MCF 10A (cell line): Measurements from ENCODE around the gene SHISA8. TPM values are rescaled to one million over a fixed set of nuclear protein-coding genes. Genes with fewer than 3 reads are reported as not detected.

ENCODE experiments used
- BruUV-seq: library from RNA; stranded (reverse); fragments of 400-500 nt; replicated peaks from 2 replicates; lab custom pipeline; 2021; lab: Mats Ljungman, UMichigan
- CTCF ChIA-PET: fragments of 300-600 bp; sonication (Branson Sonifier 250); formaldehyde crosslinking; extraction: SDS; loops from one replicate; lab custom pipeline; 2021; ENCODE audit warnings: antibody characterized with exemption, inconsistent platforms; lab: Yijun Ruan, JAX
- POLR2A ChIA-PET: fragments of 300-600, 350-650 bp; sonication (Branson Sonifier 250); formaldehyde crosslinking; extraction: SDS; loops from one replicate; lab custom pipeline; 2020; ENCODE audit warnings: antibody characterized with exemption, inconsistent platforms; lab: Yijun Ruan, JAX
- DNase-seq: peaks from one replicate; pipeline ENCODE4 v3.0.0-alpha.2; 2018; ENCODE audit not compliant: unreplicated experiment
- H3K27ac Mint-ChIP-seq: one replicate; pipeline ENCODE4 v1.8.0; 2022; ENCODE audit warnings: mild to moderate bottlenecking, low read depth, mixed read lengths; ENCODE audit not compliant: unreplicated experiment
- H3K27me3 Mint-ChIP-seq: one replicate; pipeline ENCODE4 v1.8.0; 2022; ENCODE audit warnings: mixed read lengths; ENCODE audit not compliant: insufficient read depth, unreplicated experiment
- H3K36me3 Mint-ChIP-seq: one replicate; pipeline ENCODE4 v1.8.0; 2022; ENCODE audit warnings: mild to moderate bottlenecking, moderate library complexity, mixed read lengths; ENCODE audit not compliant: insufficient read depth, unreplicated experiment
- H3K4me1 Mint-ChIP-seq: one replicate; pipeline ENCODE4 v1.8.0; 2022; ENCODE audit warnings: mixed read lengths; ENCODE audit not compliant: insufficient read depth, unreplicated experiment
- H3K4me3 Mint-ChIP-seq: one replicate; pipeline ENCODE4 v1.8.0; 2022; ENCODE audit warnings: mild to moderate bottlenecking, moderate library complexity, mixed read lengths; ENCODE audit not compliant: unreplicated experiment
- H3K9me3 Mint-ChIP-seq: one replicate; pipeline ENCODE4 v1.8.0; 2022; ENCODE audit warnings: mixed read lengths; ENCODE audit not compliant: unreplicated experiment
- CTCF ChIP-seq: fragments of 200-600 bp; IDR thresholded peaks from one replicate; pipeline ENCODE4 v1.8.0; 2022; ENCODE audit warnings: antibody characterized with exemption, mild to moderate bottlenecking; ENCODE audit not compliant: unreplicated experiment
- intact Hi-C: fragments of 100-400 bp; cut with micrococcal nuclease; formaldehyde crosslinking; loops from 2 replicates; pipeline ENCODE4 v1.14.1; 2022
- total RNA-seq: library from RNA; stranded (reverse); gene quantifications from 2 replicates; pipeline ENCODE4 v1.2.3, GENCODE V29; 2022

The SHISA8 gene
- total RNA-seq, 1 experiment from 2014 or later, result not detected

DNA sequence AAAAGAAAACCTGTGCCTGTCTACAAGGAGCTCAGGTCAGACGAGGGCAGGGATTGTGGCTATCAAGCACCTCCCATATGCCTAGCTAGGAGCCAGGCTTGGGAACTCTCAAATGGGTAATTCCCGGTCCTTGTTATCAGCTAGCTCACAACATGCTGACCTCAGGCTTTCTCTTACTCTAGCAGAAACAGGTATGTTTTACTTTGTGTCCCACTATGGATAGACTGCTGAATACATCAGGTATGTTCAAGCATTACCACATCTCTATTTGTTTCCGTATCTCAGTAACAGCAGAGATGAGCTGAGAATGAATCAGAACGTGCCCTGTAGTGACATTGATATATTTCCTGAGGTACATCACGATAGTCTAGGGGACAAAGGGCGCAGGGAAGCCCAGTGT lies 29.4 kb downstream of the SHISA8 start:
- intact Hi-C loops, result no loop called here
- BruUV-seq, result no TSS peak
- H3K9me3 Mint-ChIP-seq, result no peaks in the 10 kb centered on the region
- H3K27me3 Mint-ChIP-seq, result no peaks in the 10 kb centered on the region
- no peak for DNase-seq
- H3K36me3 Mint-ChIP-seq, result peaks cover 97% of the 10 kb centered on the region
- POLR2A ChIA-PET, result interaction anchor here (1.3 to 1.7 kb wide), 2 partner anchors 11 to 53 kb away, joined by 3 to 4 read pairs; partner anchors contain the start of gene SREBF2
- CTCF ChIA-PET, result interaction anchor here (0.7 kb wide), 1 partner anchor 188 kb away, joined by 3 read pairs; no protein-coding TSS in a partner anchor
- H3K27ac Mint-ChIP-seq, result no peak overlapping the region
- TF ChIP-seq CTCF, result no peak
- no peaks in the 10 kb centered on the region for H3K4me1 Mint-ChIP-seq
- H3K4me3 Mint-ChIP-seq, result no peak overlapping the region

DNA sequence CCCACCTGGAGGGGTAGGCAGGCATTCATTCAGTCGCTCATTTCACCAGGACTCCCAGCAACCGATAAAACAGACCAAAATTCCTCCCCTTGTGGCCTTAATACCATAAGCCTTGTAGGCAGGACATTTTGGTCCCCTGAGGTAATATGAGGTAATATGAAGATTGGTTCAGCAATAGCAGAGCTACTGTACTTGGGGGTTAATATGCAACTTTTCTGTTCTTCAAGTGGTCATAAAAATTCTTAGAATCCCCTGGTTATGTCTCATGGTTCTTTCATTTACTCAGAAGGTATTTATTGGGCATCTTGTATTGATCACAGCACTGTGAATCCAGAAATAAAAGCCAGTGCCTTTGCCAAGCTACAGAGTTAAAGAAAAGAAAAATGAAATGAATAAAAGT lies 29.8 kb downstream of the SHISA8 start:
- no peak overlapping the region for H3K27ac Mint-ChIP-seq
- BruUV-seq, result no TSS peak
- DNase-seq, result no peak
- peaks cover 97% of the 10 kb centered on the region for H3K36me3 Mint-ChIP-seq
- no peaks in the 10 kb centered on the region for H3K9me3 Mint-ChIP-seq
- ChIA-PET CTCF (no interaction called here), POLR2A (interaction anchor here (1.3 to 1.7 kb wide), 2 partner anchors 10 to 52 kb away, joined by 3 to 4 read pairs; partner anchors contain the start of gene SREBF2)
- TF ChIP-seq CTCF, result no peak
- no peaks in the 10 kb centered on the region for H3K27me3 Mint-ChIP-seq
- no peak overlapping the region for H3K4me3 Mint-ChIP-seq
- intact Hi-C loops, result no loop called here
- H3K4me1 Mint-ChIP-seq, result no peaks in the 10 kb centered on the region

DNA sequence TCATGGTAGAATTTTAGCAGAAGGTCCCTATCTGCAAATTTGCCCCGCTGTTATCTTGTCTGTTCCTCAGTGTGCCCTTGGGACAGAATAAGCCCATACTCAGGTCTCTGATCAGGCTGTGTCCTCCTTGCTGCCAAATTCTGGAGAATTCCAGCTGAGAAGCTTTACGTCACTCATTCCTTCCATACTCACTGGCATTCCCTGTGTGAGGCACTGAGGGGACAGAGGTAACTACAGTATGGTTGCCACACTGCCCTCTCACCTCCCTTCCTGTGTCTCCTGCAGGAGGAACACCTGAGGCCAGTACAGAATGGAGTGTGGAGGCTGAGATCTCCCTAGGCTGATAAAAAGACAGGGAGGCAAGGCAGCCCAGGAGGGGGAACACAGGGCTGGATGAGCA lies 31.5 kb downstream of the SHISA8 start:
- CTCF ChIA-PET, result interaction anchor here (0.7 kb wide), 1 partner anchor 39 kb away, joined by 4 read pairs; no protein-coding TSS in a partner anchor
- DNase-seq, result no peak
- no TSS peak for BruUV-seq
- Mint-ChIP-seq H3K9me3 (no peaks in the 10 kb centered on the region), H3K36me3 (peaks cover 95% of the 10 kb centered on the region), H3K4me1 (no peaks in the 10 kb centered on the region), H3K27ac (peak overlapping the region; percentile 68), H3K4me3 (no peak overlapping the region), H3K27me3 (no peaks in the 10 kb centered on the region)
- TF ChIP-seq CTCF, result no peak
- intact Hi-C loops, result no loop called here
- POLR2A ChIA-PET, result no interaction called here

GRCh38 chr22:41880653-41881052 lies 34.2 kb downstream of the SHISA8 start:
- H3K36me3 Mint-ChIP-seq, result peaks cover 95% of the 10 kb centered on the region
- DNase-seq, result no peak
- CTCF ChIA-PET, result interaction anchor here (0.6 to 0.8 kb wide), 2 partner anchors 60 to 337 kb away, joined by 3 to 5 read pairs; no protein-coding TSS in a partner anchor
- no peaks in the 10 kb centered on the region for H3K27me3 Mint-ChIP-seq
- H3K4me3 Mint-ChIP-seq, result no peak overlapping the region
- TF ChIP-seq CTCF, result no peak
- H3K9me3 Mint-ChIP-seq, result no peaks in the 10 kb centered on the region
- intact Hi-C loops, result no loop called here
- POLR2A ChIA-PET, result interaction anchor here (1.2 to 1.5 kb wide), 2 partner anchors 22 to 48 kb away, joined by 3 to 9 read pairs; partner anchors contain the start of gene SREBF2
- no TSS peak for BruUV-seq
- no peak overlapping the region for H3K27ac Mint-ChIP-seq
- H3K4me1 Mint-ChIP-seq, result no peaks in the 10 kb centered on the region
